ENCODE data around the gene ABCA6.

ABCA6 gene

GRCh38 chr17:69031839-69032238 lies 109.9 kb downstream of the ABCA6 start:
- H3K4me3 ChIP-seq (ENCODE audit: low read depth, low read length) = no peak overlapping the region
- TF ChIP-seq CTCF (IDR thresholded peaks at IDR 0.05; ENCODE audit: borderline replicate concordance, insufficient read depth, low read depth, low read length) = no peak

- TF ChIP-seq CTCF (IDR thresholded peaks at IDR 0.05; ENCODE audit: borderline replicate concordance, insufficient read depth, low read depth, low read length) = no peak
- H3K4me3 ChIP-seq (ENCODE audit: low read depth, low read length) = no peak overlapping the region
Observed at GRCh38 chr17:69030169-69030568, 111.5 kb downstream of the ABCA6 start.
